Measurements from ENCODE around the gene OR2G6.
"Not testable (repeated sequence)": the region's sequence is repeated elsewhere in the genome, so short reads cannot be mapped to it uniquely, and the experiment has no call there.

OR2G6 gene

GRCh38 chr1:248507773-248508172 is at the start of gene OR2G6:
Gene OR2G6 (plus strand): TSS chr1:248508073. CDS start chr1:248521647, 13,574 bp downstream.
- H3K9ac ChIP-seq (ENCODE audit: insufficient read length, low read depth); H3K36me3 ChIP-seq (ENCODE audit: insufficient read depth, insufficient read length, low read length); DNase-seq (ENCODE audit: low read depth, low spot score); H3K4me3 ChIP-seq (ENCODE audit: insufficient read length, low read depth); H3K9me3 ChIP-seq (ENCODE audit: insufficient read depth, low read length); H3K4me1 ChIP-seq (ENCODE audit: insufficient read depth, insufficient read length); H3K27me3 ChIP-seq (ENCODE audit: insufficient read depth, insufficient read length): not testable (repeated sequence)

- not testable (repeated sequence) for H3K4me1 ChIP-seq (ENCODE audit: insufficient read depth, insufficient read length); DNase-seq (ENCODE audit: low read depth, low spot score); H3K27me3 ChIP-seq (ENCODE audit: insufficient read depth, insufficient read length); H3K4me3 ChIP-seq (ENCODE audit: insufficient read length, low read depth); H3K36me3 ChIP-seq (ENCODE audit: insufficient read depth, insufficient read length, low read length); H3K9ac ChIP-seq (ENCODE audit: insufficient read length, low read depth); H3K9me3 ChIP-seq (ENCODE audit: insufficient read depth, low read length)
Measured at GRCh38 chr1:248459117-248459516, 48.8 kb upstream of the OR2G6 start.

- no peaks in the 10 kb centered on the region for H3K9me3 ChIP-seq (ENCODE audit: insufficient read depth, low read length)
- TF ChIP-seq ZNF274 (IDR thresholded peaks at IDR 0.05; ENCODE audit: low read depth, low read length) (no peak), SUZ12 (IDR thresholded peaks at IDR 0.05; ENCODE audit: extremely low read depth, insufficient read depth, insufficient read length) (no peak), YY1 (IDR thresholded peaks at IDR 0.05; ENCODE audit: insufficient read depth, insufficient read length) (no peak)
Measured at GRCh38 chr1:248471154-248471553, 36.7 kb upstream of the OR2G6 start.

GRCh38 chr1:248472111-248472510 is 35.8 kb upstream of the OR2G6 start:
- not testable (repeated sequence) for H3K9me3 ChIP-seq (ENCODE audit: insufficient read depth, low read length); DNase-seq (ENCODE audit: low read depth, low spot score); H3K9ac ChIP-seq (ENCODE audit: insufficient read length, low read depth); H3K4me3 ChIP-seq (ENCODE audit: insufficient read length, low read depth); H3K27me3 ChIP-seq (ENCODE audit: insufficient read depth, insufficient read length); H3K4me1 ChIP-seq (ENCODE audit: insufficient read depth, insufficient read length); H3K36me3 ChIP-seq (ENCODE audit: insufficient read depth, insufficient read length, low read length)

More at GRCh38 chr1:248471154-248471553, 36.7 kb upstream of the OR2G6 start:
- DNase-seq (ENCODE audit: low read depth, low spot score): no peak
- Histone ChIP-seq H3K4me1 (ENCODE audit: insufficient read depth, insufficient read length) (no peaks in the 10 kb centered on the region), H3K9ac (ENCODE audit: insufficient read length, low read depth) (no peak overlapping the region), H3K27me3 (ENCODE audit: insufficient read depth, insufficient read length) (no peaks in the 10 kb centered on the region), H3K36me3 (ENCODE audit: insufficient read depth, insufficient read length, low read length) (no peaks in the 10 kb centered on the region), H3K4me3 (ENCODE audit: insufficient read length, low read depth) (no peak overlapping the region)

- H3K36me3 ChIP-seq (ENCODE audit: insufficient read depth, insufficient read length, low read length); H3K9ac ChIP-seq (ENCODE audit: insufficient read length, low read depth); H3K27me3 ChIP-seq (ENCODE audit: insufficient read depth, insufficient read length); H3K9me3 ChIP-seq (ENCODE audit: insufficient read depth, low read length); H3K4me3 ChIP-seq (ENCODE audit: insufficient read length, low read depth); H3K4me1 ChIP-seq (ENCODE audit: insufficient read depth, insufficient read length); DNase-seq (ENCODE audit: low read depth, low spot score): not testable (repeated sequence)
Measured at GRCh38 chr1:248473051-248473450, 34.8 kb upstream of the OR2G6 start, which contains the start of gene OR2T3. Gene OR2T3 (plus strand): TSS chr1:248473351. CDS start chr1:248473351, 0 bp downstream.

GRCh38 chr1:248475660-248476059 is 32.2 kb upstream of the OR2G6 start:
- H3K9ac ChIP-seq (ENCODE audit: insufficient read length, low read depth); DNase-seq (ENCODE audit: low read depth, low spot score); H3K27me3 ChIP-seq (ENCODE audit: insufficient read depth, insufficient read length); H3K36me3 ChIP-seq (ENCODE audit: insufficient read depth, insufficient read length, low read length); H3K4me3 ChIP-seq (ENCODE audit: insufficient read length, low read depth); H3K9me3 ChIP-seq (ENCODE audit: insufficient read depth, low read length); H3K4me1 ChIP-seq (ENCODE audit: insufficient read depth, insufficient read length): not testable (repeated sequence)

DNA sequence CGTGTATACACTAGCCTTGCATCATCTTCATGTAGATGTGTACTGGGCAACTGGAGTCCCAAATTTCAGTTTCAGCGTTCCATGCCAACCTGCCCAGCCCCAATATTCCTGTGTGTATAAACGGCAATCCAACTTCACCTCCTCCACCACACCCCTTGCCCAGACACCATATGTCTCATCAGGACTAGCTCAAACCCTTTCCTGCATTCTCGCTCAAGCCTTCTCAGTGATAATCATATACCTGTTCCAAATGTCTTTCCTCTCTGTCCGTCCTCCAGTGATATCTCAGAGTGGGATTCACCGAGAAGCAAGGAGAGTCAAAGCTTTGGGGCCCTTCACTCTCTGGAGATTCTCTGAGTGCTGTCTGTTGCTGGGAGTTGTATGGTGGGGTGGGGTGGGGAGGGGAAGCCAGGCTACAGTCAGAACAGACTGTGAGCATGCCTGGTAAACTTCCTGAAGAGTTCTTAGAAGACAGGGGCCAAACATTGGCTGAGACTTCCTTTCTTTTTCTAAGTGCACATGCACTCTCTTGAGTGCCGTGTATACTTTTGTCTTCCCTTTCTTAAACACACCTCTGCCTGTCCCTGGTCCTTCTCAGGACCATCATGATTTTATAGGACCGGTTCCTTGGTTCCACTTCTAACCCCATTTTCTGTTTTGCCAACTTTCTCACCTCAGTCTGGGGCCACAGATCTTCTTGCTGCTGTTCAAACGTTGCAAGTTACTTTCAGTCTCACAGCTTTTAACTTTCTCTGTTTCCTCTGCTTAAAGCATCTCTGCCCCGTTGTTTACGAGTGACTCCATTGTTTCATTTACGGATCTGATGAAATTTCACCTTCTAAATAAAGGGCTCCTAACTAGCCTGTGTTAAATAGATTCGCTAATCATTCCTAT is 25.9 kb upstream of the OR2G6 start:
- not testable (repeated sequence) for H3K4me1 ChIP-seq (ENCODE audit: insufficient read depth, insufficient read length); DNase-seq (ENCODE audit: low read depth, low spot score); H3K4me3 ChIP-seq (ENCODE audit: insufficient read length, low read depth); H3K9me3 ChIP-seq (ENCODE audit: insufficient read depth, low read length); H3K27me3 ChIP-seq (ENCODE audit: insufficient read depth, insufficient read length); H3K9ac ChIP-seq (ENCODE audit: insufficient read length, low read depth); H3K36me3 ChIP-seq (ENCODE audit: insufficient read depth, insufficient read length, low read length)

DNA sequence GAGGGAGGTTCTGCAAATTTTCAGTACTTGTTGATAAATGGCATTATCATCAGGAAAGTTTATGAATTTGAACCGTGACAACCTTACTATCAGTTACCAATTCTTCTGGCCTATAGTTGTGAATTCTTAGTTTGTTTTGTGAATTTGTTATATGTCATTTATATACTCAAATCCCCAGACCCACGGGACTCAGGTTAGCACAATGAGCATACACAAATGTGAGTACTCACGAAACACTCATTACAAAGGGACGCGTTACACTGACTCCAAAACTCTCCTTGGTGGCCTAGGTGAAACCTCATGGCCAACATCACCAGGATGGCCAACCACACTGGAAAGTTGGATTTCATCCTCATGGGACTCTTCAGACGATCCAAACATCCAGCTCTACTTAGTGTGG is 19.6 kb upstream of the OR2G6 start, which contains the start of gene OR2T5:
Gene OR2T5, plus strand, starts transcription at position 301 of the 400 bp plus-strand sequence. Its CDS starts 0 bp downstream, at position 301.
- H3K9ac ChIP-seq (ENCODE audit: insufficient read length, low read depth); DNase-seq (ENCODE audit: low read depth, low spot score); H3K4me1 ChIP-seq (ENCODE audit: insufficient read depth, insufficient read length); H3K4me3 ChIP-seq (ENCODE audit: insufficient read length, low read depth); H3K36me3 ChIP-seq (ENCODE audit: insufficient read depth, insufficient read length, low read length); H3K9me3 ChIP-seq (ENCODE audit: insufficient read depth, low read length); H3K27me3 ChIP-seq (ENCODE audit: insufficient read depth, insufficient read length): not testable (repeated sequence)

DNA sequence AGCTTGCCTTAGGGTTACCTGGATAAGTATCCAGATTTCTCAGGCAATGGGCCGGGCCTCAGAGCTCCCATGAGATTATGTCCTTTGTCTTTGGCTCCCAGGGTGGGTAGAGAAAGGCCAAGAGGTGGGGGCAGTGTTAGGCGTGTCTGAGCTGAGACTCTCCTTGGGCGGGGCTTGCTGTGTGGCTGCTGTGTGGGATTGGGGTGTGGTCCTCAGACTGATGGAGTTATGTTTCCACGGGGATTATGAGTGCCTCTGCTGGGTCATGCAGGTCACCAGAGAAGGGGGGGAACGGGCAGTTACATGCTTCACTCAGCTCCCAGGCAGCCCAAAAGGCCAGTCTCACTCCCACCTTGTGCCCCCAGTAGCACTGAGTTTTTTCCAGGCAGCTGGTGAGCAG is 11.2 kb upstream of the OR2G6 start:
- H3K4me3 ChIP-seq (ENCODE audit: insufficient read length, low read depth); H3K36me3 ChIP-seq (ENCODE audit: insufficient read depth, insufficient read length, low read length); DNase-seq (ENCODE audit: low read depth, low spot score); H3K4me1 ChIP-seq (ENCODE audit: insufficient read depth, insufficient read length); H3K9me3 ChIP-seq (ENCODE audit: insufficient read depth, low read length); H3K9ac ChIP-seq (ENCODE audit: insufficient read length, low read depth); H3K27me3 ChIP-seq (ENCODE audit: insufficient read depth, insufficient read length): not testable (repeated sequence)

- not testable (repeated sequence) for H3K9ac ChIP-seq (ENCODE audit: insufficient read length, low read depth); H3K4me3 ChIP-seq (ENCODE audit: insufficient read length, low read depth); H3K4me1 ChIP-seq (ENCODE audit: insufficient read depth, insufficient read length); DNase-seq (ENCODE audit: low read depth, low spot score); H3K9me3 ChIP-seq (ENCODE audit: insufficient read depth, low read length); H3K36me3 ChIP-seq (ENCODE audit: insufficient read depth, insufficient read length, low read length); H3K27me3 ChIP-seq (ENCODE audit: insufficient read depth, insufficient read length)
Measured at GRCh38 chr1:248500305-248501035, 7.4 kb upstream of the OR2G6 start.

DNA sequence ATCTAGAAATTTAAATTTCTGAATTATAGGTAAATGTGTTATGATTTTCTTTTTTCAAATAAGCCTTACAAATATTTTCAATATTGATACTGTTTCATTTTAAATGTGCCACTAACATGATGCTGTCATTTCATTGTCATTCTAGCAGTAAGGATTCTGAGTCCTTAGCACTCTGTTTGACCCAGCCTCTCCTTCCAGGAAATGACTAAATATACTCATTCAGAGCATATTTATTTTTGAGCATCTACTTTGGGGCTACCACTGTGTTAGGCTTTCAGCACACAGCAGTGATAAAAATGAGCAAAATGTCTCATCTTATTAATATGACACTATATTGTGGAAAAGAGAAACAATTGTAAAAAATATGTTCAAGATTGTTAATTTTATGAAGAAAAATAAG is 2.3 kb downstream of the OR2G6 start:
- not testable (repeated sequence) for H3K4me3 ChIP-seq (ENCODE audit: insufficient read length, low read depth); H3K9ac ChIP-seq (ENCODE audit: insufficient read length, low read depth)

More for the DNA sequence above, 2.3 kb downstream of the OR2G6 start:
- H3K9me3 ChIP-seq (ENCODE audit: insufficient read depth, low read length); DNase-seq (ENCODE audit: low read depth, low spot score); H3K27me3 ChIP-seq (ENCODE audit: insufficient read depth, insufficient read length); H3K4me1 ChIP-seq (ENCODE audit: insufficient read depth, insufficient read length); H3K36me3 ChIP-seq (ENCODE audit: insufficient read depth, insufficient read length, low read length): not testable (repeated sequence)
